ENCODE results near the gene S100A13.
"Not testable (repeated sequence)": the region's sequence is repeated elsewhere in the genome, so short reads cannot be mapped to it uniquely, and the experiment has no call there.

Gene S100A13

GRCh38 chr1:153588033-153588432 lies 39.3 kb downstream of the S100A13 start:
- not testable (repeated sequence) for H3K36me3 ChIP-seq (ENCODE audit: control insufficient read depth, insufficient read depth, low read length); DNase-seq; H3K27ac ChIP-seq (ENCODE audit: insufficient read depth, low read length, poor library complexity, severe bottlenecking); H3K27me3 ChIP-seq (replicated peaks; ENCODE audit: control insufficient read depth, insufficient read depth, low read length, poor library complexity, severe bottlenecking); H3K9me3 ChIP-seq (ENCODE audit: control insufficient read depth, low read length); H3K4me3 ChIP-seq (ENCODE audit: insufficient read depth, low read depth, low read length, poor library complexity, severe bottlenecking); H3K4me1 ChIP-seq (ENCODE audit: control insufficient read depth, insufficient read depth, low read length, poor library complexity, severe bottlenecking)

GRCh38 chr1:153587314-153587713 lies 40.0 kb downstream of the S100A13 start:
- no peaks in the 10 kb centered on the region for H3K4me1 ChIP-seq (ENCODE audit: control insufficient read depth, insufficient read depth, low read length, poor library complexity, severe bottlenecking)
- no peaks in the 10 kb centered on the region for H3K27me3 ChIP-seq (replicated peaks; ENCODE audit: control insufficient read depth, insufficient read depth, low read length, poor library complexity, severe bottlenecking)
- no peaks in the 10 kb centered on the region for H3K36me3 ChIP-seq (ENCODE audit: control insufficient read depth, insufficient read depth, low read length)

GRCh38 chr1:153586347-153586746 lies 41.0 kb downstream of the S100A13 start:
- Histone ChIP-seq H3K27ac (ENCODE audit: insufficient read depth, low read length, poor library complexity, severe bottlenecking) (no peak overlapping the region), H3K36me3 (ENCODE audit: control insufficient read depth, insufficient read depth, low read length) (no peaks in the 10 kb centered on the region), H3K4me3 (ENCODE audit: insufficient read depth, low read depth, low read length, poor library complexity, severe bottlenecking) (no peak overlapping the region), H3K4me1 (ENCODE audit: control insufficient read depth, insufficient read depth, low read length, poor library complexity, severe bottlenecking) (no peaks in the 10 kb centered on the region), H3K9me3 (ENCODE audit: control insufficient read depth, low read length) (no peaks in the 10 kb centered on the region), H3K27me3 (replicated peaks; ENCODE audit: control insufficient read depth, insufficient read depth, low read length, poor library complexity, severe bottlenecking) (no peaks in the 10 kb centered on the region)
- DNase-seq, result no peak

More at GRCh38 chr1:153587314-153587713, 40.0 kb downstream of the S100A13 start:
- Histone ChIP-seq H3K27ac (ENCODE audit: insufficient read depth, low read length, poor library complexity, severe bottlenecking) (no peak overlapping the region), H3K4me3 (ENCODE audit: insufficient read depth, low read depth, low read length, poor library complexity, severe bottlenecking) (no peak overlapping the region), H3K9me3 (ENCODE audit: control insufficient read depth, low read length) (no peaks in the 10 kb centered on the region)
- DNase-seq, result no peak

GRCh38 chr1:153585006-153585405 lies 42.3 kb downstream of the S100A13 start:
- Histone ChIP-seq H3K27ac (ENCODE audit: insufficient read depth, low read length, poor library complexity, severe bottlenecking) (no peak overlapping the region), H3K4me1 (ENCODE audit: control insufficient read depth, insufficient read depth, low read length, poor library complexity, severe bottlenecking) (no peaks in the 10 kb centered on the region), H3K9me3 (ENCODE audit: control insufficient read depth, low read length) (no peaks in the 10 kb centered on the region), H3K36me3 (ENCODE audit: control insufficient read depth, insufficient read depth, low read length) (no peaks in the 10 kb centered on the region), H3K27me3 (replicated peaks; ENCODE audit: control insufficient read depth, insufficient read depth, low read length, poor library complexity, severe bottlenecking) (no peaks in the 10 kb centered on the region), H3K4me3 (ENCODE audit: insufficient read depth, low read depth, low read length, poor library complexity, severe bottlenecking) (no peak overlapping the region)
- DNase-seq, result no peak

- H3K9me3 ChIP-seq (ENCODE audit: control insufficient read depth, low read length), result no peaks in the 10 kb centered on the region
These were observed 43.3 kb downstream of the S100A13 start for GRCh38 chr1:153583976-153584375.

GRCh38 chr1:153583514-153583913 lies 43.8 kb downstream of the S100A13 start:
- H3K27ac ChIP-seq (ENCODE audit: insufficient read depth, low read length, poor library complexity, severe bottlenecking); H3K27me3 ChIP-seq (replicated peaks; ENCODE audit: control insufficient read depth, insufficient read depth, low read length, poor library complexity, severe bottlenecking); DNase-seq; H3K36me3 ChIP-seq (ENCODE audit: control insufficient read depth, insufficient read depth, low read length); H3K4me1 ChIP-seq (ENCODE audit: control insufficient read depth, insufficient read depth, low read length, poor library complexity, severe bottlenecking); H3K4me3 ChIP-seq (ENCODE audit: insufficient read depth, low read depth, low read length, poor library complexity, severe bottlenecking); H3K9me3 ChIP-seq (ENCODE audit: control insufficient read depth, low read length): not testable (repeated sequence)

More at GRCh38 chr1:153583976-153584375, 43.3 kb downstream of the S100A13 start:
- Histone ChIP-seq H3K4me1 (ENCODE audit: control insufficient read depth, insufficient read depth, low read length, poor library complexity, severe bottlenecking) (no peaks in the 10 kb centered on the region), H3K27me3 (replicated peaks; ENCODE audit: control insufficient read depth, insufficient read depth, low read length, poor library complexity, severe bottlenecking) (no peaks in the 10 kb centered on the region), H3K27ac (ENCODE audit: insufficient read depth, low read length, poor library complexity, severe bottlenecking) (no peak overlapping the region), H3K36me3 (ENCODE audit: control insufficient read depth, insufficient read depth, low read length) (no peaks in the 10 kb centered on the region), H3K4me3 (ENCODE audit: insufficient read depth, low read depth, low read length, poor library complexity, severe bottlenecking) (no peak overlapping the region)
- no peak for DNase-seq

- not testable (repeated sequence) for H3K4me3 ChIP-seq (ENCODE audit: insufficient read depth, low read depth, low read length, poor library complexity, severe bottlenecking); H3K27ac ChIP-seq (ENCODE audit: insufficient read depth, low read length, poor library complexity, severe bottlenecking); H3K36me3 ChIP-seq (ENCODE audit: control insufficient read depth, insufficient read depth, low read length); H3K9me3 ChIP-seq (ENCODE audit: control insufficient read depth, low read length); H3K27me3 ChIP-seq (replicated peaks; ENCODE audit: control insufficient read depth, insufficient read depth, low read length, poor library complexity, severe bottlenecking); H3K4me1 ChIP-seq (ENCODE audit: control insufficient read depth, insufficient read depth, low read length, poor library complexity, severe bottlenecking); DNase-seq
These were observed 44.5 kb downstream of the S100A13 start for GRCh38 chr1:153582836-153583235.

- Histone ChIP-seq H3K9me3 (ENCODE audit: control insufficient read depth, low read length) (no peaks in the 10 kb centered on the region), H3K36me3 (ENCODE audit: control insufficient read depth, insufficient read depth, low read length) (no peaks in the 10 kb centered on the region), H3K4me1 (ENCODE audit: control insufficient read depth, insufficient read depth, low read length, poor library complexity, severe bottlenecking) (no peaks in the 10 kb centered on the region), H3K27me3 (replicated peaks; ENCODE audit: control insufficient read depth, insufficient read depth, low read length, poor library complexity, severe bottlenecking) (no peaks in the 10 kb centered on the region), H3K27ac (ENCODE audit: insufficient read depth, low read length, poor library complexity, severe bottlenecking) (no peak overlapping the region), H3K4me3 (ENCODE audit: insufficient read depth, low read depth, low read length, poor library complexity, severe bottlenecking) (no peak overlapping the region)
- DNase-seq, result no peak
These were observed 48.4 kb downstream of the S100A13 start for GRCh38 chr1:153578936-153579335.

GRCh38 chr1:153578490-153578889 lies 48.8 kb downstream of the S100A13 start:
- H3K27ac ChIP-seq (ENCODE audit: insufficient read depth, low read length, poor library complexity, severe bottlenecking), result no peak overlapping the region
- no peaks in the 10 kb centered on the region for H3K36me3 ChIP-seq (ENCODE audit: control insufficient read depth, insufficient read depth, low read length)
- DNase-seq, result no peak
- no peaks in the 10 kb centered on the region for H3K4me1 ChIP-seq (ENCODE audit: control insufficient read depth, insufficient read depth, low read length, poor library complexity, severe bottlenecking)
- no peaks in the 10 kb centered on the region for H3K9me3 ChIP-seq (ENCODE audit: control insufficient read depth, low read length)
- no peak overlapping the region for H3K4me3 ChIP-seq (ENCODE audit: insufficient read depth, low read depth, low read length, poor library complexity, severe bottlenecking)
- no peaks in the 10 kb centered on the region for H3K27me3 ChIP-seq (replicated peaks; ENCODE audit: control insufficient read depth, insufficient read depth, low read length, poor library complexity, severe bottlenecking)

GRCh38 chr1:153577624-153578051 lies 49.7 kb downstream of the S100A13 start:
- Histone ChIP-seq H3K4me3 (ENCODE audit: insufficient read depth, low read depth, low read length, poor library complexity, severe bottlenecking) (no peak overlapping the region), H3K4me1 (ENCODE audit: control insufficient read depth, insufficient read depth, low read length, poor library complexity, severe bottlenecking) (no peaks in the 10 kb centered on the region), H3K36me3 (ENCODE audit: control insufficient read depth, insufficient read depth, low read length) (no peaks in the 10 kb centered on the region), H3K27ac (ENCODE audit: insufficient read depth, low read length, poor library complexity, severe bottlenecking) (no peak overlapping the region), H3K27me3 (replicated peaks; ENCODE audit: control insufficient read depth, insufficient read depth, low read length, poor library complexity, severe bottlenecking) (no peaks in the 10 kb centered on the region), H3K9me3 (ENCODE audit: control insufficient read depth, low read length) (no peaks in the 10 kb centered on the region)
- DNase-seq, result no peak

- DNase-seq, result no peak
- Histone ChIP-seq H3K4me1 (ENCODE audit: control insufficient read depth, insufficient read depth, low read length, poor library complexity, severe bottlenecking) (no peaks in the 10 kb centered on the region), H3K27me3 (replicated peaks; ENCODE audit: control insufficient read depth, insufficient read depth, low read length, poor library complexity, severe bottlenecking) (no peaks in the 10 kb centered on the region), H3K4me3 (ENCODE audit: insufficient read depth, low read depth, low read length, poor library complexity, severe bottlenecking) (no peak overlapping the region), H3K36me3 (ENCODE audit: control insufficient read depth, insufficient read depth, low read length) (no peaks in the 10 kb centered on the region), H3K27ac (ENCODE audit: insufficient read depth, low read length, poor library complexity, severe bottlenecking) (no peak overlapping the region), H3K9me3 (ENCODE audit: control insufficient read depth, low read length) (no peaks in the 10 kb centered on the region)
These were observed 50.2 kb downstream of the S100A13 start for GRCh38 chr1:153577138-153577537.
